ENCODE data around the gene CSK.

- no peak for TF ChIP-seq CTCF (IDR thresholded peaks at IDR 0.05)
- no peak for TF ChIP-seq POLR2A (IDR thresholded peaks at IDR 0.05)
- TF ChIP-seq EP300 (IDR thresholded peaks at IDR 0.05), result no peak
Observed at GRCh38 chr15:74832826-74833225, 50.9 kb downstream of the CSK start.
